ENCODE results near the gene TGM6.

GRCh38 chr20:2398449-2398848, 17.7 kb downstream of the TGM6 start:
- TF ChIP-seq CTCF (optimal IDR thresholded peaks at IDR 0.05 in 1 of 3, IDR thresholded peaks at IDR 0.05 in 1 of 3, conservative IDR thresholded peaks at IDR 0.05 in 1 of 3; ENCODE audit: extremely low read depth in 1 of 3, insufficient read depth in 2 of 3, low read length in 3 of 3) (no peak), EZH2 (IDR thresholded peaks at IDR 0.05; ENCODE audit: low read length) (no peak)

All from keratinocyte (primary cell).